ENCODE measurements around the gene CD37.

The CD37 gene

DNA sequence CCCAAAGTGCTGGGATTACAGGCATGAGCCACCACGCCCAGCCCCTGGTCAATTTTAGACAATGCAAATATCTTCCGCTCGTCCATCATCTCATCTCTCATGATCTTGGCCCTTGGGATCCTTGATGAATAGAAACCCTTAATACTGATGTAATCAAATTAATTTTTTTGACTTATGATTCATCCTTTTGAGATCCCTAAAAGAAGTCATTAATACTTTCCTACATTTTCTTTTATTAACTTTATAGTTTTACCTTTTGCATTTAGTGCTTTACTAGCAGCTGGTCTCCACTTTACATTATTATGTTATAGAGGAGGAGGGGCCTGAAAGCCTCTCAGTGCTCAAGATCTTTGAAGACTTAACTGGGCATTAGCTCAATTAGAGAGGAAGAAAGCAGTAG is 45.2 kb downstream of the CD37 start:
- peaks cover 3% of the 10 kb centered on the region for H3K36me3 Mint-ChIP-seq (ENCODE audit: low read depth)
- peaks cover 18% of the 10 kb centered on the region for H3K9me3 Mint-ChIP-seq
- H3K27ac Mint-ChIP-seq = no peak overlapping the region
- H3K4me3 Mint-ChIP-seq = no peak overlapping the region
- H3K27me3 Mint-ChIP-seq (ENCODE audit: low read depth) = peaks cover 14% of the 10 kb centered on the region
- peaks cover 4% of the 10 kb centered on the region for H3K4me1 Mint-ChIP-seq
- TF ChIP-seq, protein P1, sequence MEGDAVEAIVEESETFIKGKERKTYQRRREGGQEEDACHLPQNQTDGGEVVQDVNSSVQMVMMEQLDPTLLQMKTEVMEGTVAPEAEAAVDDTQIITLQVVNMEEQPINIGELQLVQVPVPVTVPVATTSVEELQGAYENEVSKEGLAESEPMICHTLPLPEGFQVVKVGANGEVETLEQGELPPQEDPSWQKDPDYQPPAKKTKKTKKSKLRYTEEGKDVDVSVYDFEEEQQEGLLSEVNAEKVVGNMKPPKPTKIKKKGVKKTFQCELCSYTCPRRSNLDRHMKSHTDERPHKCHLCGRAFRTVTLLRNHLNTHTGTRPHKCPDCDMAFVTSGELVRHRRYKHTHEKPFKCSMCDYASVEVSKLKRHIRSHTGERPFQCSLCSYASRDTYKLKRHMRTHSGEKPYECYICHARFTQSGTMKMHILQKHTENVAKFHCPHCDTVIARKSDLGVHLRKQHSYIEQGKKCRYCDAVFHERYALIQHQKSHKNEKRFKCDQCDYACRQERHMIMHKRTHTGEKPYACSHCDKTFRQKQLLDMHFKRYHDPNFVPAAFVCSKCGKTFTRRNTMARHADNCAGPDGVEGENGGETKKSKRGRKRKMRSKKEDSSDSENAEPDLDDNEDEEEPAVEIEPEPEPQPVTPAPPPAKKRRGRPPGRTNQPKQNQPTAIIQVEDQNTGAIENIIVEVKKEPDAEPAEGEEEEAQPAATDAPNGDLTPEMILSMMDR (IDR thresholded peaks at IDR 0.05; ENCODE audit: unreplicated experiment in 3 of 3) = no peak

DNA sequence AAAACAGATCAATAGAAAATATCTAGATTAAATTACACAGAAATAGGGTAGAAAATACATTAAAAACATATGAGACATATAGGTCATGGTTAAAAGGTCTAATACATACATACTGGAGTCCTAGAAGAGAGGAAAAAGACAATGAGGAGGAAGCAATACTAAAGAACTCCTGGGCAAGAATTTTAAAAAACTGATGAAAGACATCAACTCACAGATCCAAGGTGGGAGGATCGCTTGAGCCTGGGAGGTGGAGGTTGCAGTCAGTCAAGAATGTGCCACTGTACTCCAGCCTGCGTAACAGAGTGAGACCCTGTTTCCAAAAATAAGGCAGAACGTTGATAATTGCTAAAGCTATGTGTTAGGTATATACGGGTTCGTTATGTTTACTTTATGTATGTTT is 47.4 kb downstream of the CD37 start:
- Mint-ChIP-seq H3K4me3 (no peak overlapping the region), H3K27ac (no peak overlapping the region), H3K36me3 (ENCODE audit: low read depth) (peaks cover 3% of the 10 kb centered on the region), H3K27me3 (ENCODE audit: low read depth) (peaks cover 3% of the 10 kb centered on the region), H3K4me1 (peaks cover 4% of the 10 kb centered on the region), H3K9me3 (peaks cover 16% of the 10 kb centered on the region)
- TF ChIP-seq, protein P1 (IDR thresholded peaks at IDR 0.05; ENCODE audit: unreplicated experiment in 3 of 3) = no peak

DNA sequence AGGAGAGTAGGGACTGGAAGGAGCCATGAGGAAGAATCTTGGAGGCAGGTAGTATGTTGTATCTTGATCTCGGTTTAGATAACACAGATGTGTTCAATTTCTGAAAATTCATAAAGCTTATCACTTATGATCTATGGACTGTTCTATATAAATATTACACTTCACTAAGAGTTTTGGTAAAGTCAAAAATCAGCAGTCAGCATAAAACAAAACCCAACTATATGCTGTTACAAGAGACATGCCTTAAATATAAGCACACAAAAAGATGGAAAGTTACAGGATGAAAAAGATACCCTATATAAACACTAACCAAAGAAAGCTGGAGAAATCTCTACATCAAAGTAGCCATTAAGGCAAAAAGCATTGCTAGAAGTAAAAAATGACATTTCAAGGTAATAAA is 48.4 kb downstream of the CD37 start:
- Mint-ChIP-seq H3K27ac (no peak overlapping the region), H3K9me3 (peaks cover 16% of the 10 kb centered on the region), H3K36me3 (ENCODE audit: low read depth) (peaks cover 3% of the 10 kb centered on the region), H3K4me1 (peaks cover 2% of the 10 kb centered on the region), H3K4me3 (no peak overlapping the region), H3K27me3 (ENCODE audit: low read depth) (peaks cover 4% of the 10 kb centered on the region)
- TF ChIP-seq, protein P1 (IDR thresholded peaks at IDR 0.05; ENCODE audit: unreplicated experiment in 3 of 3) = no peak

DNA sequence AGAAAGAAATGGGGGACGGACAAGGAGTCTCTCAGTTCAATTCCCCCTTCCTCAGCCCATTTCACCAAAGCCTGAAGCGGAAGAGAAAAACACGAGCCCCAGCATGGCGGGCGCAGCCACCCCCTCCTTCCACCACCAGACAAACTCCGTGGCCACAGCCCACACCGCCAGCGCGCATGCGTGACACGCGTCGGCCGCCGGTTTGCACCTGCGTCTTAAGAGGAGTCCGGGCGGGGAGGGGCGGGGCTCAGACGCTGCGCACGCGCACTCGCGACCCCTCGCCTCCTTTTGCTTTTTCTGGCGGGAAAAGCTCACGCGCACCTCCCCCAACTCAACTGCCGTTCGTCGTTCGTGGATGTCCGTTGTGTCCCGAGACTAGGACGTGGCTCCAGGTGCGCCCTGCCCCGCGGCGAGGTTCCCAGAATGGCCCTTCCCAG is 52.7 kb downstream of the CD37 start, which contains the start of gene KASH5:
KASH5 (plus strand) TSS at position 314 of the 437 bp plus-strand sequence. CDS start 2,635 bp downstream, outside the sequence.
- no peaks in the 10 kb centered on the region for H3K36me3 Mint-ChIP-seq (ENCODE audit: low read depth)
- H3K9me3 Mint-ChIP-seq = peaks cover 5% of the 10 kb centered on the region
- H3K4me3 Mint-ChIP-seq = no peak within 1 kb of the TSS
- H3K4me1 Mint-ChIP-seq = peaks cover 6% of the 10 kb centered on the region
- peaks cover 19% of the 10 kb centered on the region for H3K27me3 Mint-ChIP-seq (ENCODE audit: low read depth)
- TF ChIP-seq, protein P1 (IDR thresholded peaks at IDR 0.05; ENCODE audit: unreplicated experiment in 3 of 3) = no peak
- H3K27ac Mint-ChIP-seq = no peak within 1 kb of the TSS

DNA sequence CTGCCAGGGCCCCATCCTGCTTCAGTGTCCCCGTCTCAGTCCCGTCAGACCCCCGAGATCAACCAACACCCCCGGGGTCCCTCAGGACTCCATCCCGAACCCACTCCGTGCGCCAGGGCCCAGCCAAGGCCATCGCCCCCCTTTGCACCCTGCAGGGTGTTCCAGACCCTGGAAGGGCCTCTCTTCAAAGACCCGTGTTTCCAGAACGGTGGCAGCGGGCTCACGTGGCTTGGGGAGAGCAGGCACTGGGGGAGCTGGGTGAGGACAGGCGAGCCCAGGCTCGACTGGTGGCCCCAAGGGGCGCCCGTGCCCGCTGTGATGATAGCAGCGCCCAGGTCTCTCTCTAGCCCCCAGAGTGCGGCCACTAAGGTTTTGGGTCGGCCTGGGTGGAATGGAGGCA is 54.2 kb downstream of the CD37 start:
- H3K27me3 Mint-ChIP-seq (ENCODE audit: low read depth) = peaks cover 28% of the 10 kb centered on the region
- no peak overlapping the region for H3K27ac Mint-ChIP-seq
- H3K4me1 Mint-ChIP-seq = peaks cover 6% of the 10 kb centered on the region
- H3K9me3 Mint-ChIP-seq = no peaks in the 10 kb centered on the region
- H3K36me3 Mint-ChIP-seq (ENCODE audit: low read depth) = no peaks in the 10 kb centered on the region
- no peak overlapping the region for H3K4me3 Mint-ChIP-seq
- TF ChIP-seq, protein P1 (IDR thresholded peaks at IDR 0.05; ENCODE audit: unreplicated experiment in 3 of 3) = no peak

All from nephron (organoid).